Left ventricle myocardium inferior (tissue), 1 donor: Measurements from ENCODE around the gene ARHGEF9. TPM values are rescaled to one million over a fixed set of nuclear protein-coding genes. Genes with fewer than 3 reads are reported as not detected.
"Not testable (repeated sequence)": the region's sequence is repeated elsewhere in the genome, so short reads cannot be mapped to it uniquely, and the experiment has no call there.

Experiments used
- DNase-seq: peaks from one replicate; pipeline ENCODE4 v3.0.0-alpha.2; 2020
- H3K27ac ChIP-seq: fragments of 200-600 bp; replicated peaks from 2 replicates; pipeline ENCODE4 v1.8.0; 2021
- H3K27me3 ChIP-seq: fragments of 200-600 bp; 2 replicates; pipeline ENCODE4 v1.8.0; 2021; ENCODE audit warnings: low read depth
- H3K36me3 ChIP-seq: fragments of 200-600 bp; 2 replicates; pipeline ENCODE4 v1.8.0; 2021
- H3K4me1 ChIP-seq: fragments of 200-600 bp; 2 replicates; pipeline ENCODE4 v1.8.0; 2021
- H3K4me3 ChIP-seq: fragments of 200-600 bp; 2 replicates; pipeline ENCODE4 v1.8.0; 2021; ENCODE audit warnings: mild to moderate bottlenecking, moderate library complexity
- H3K9me3 ChIP-seq: fragments of 200-600 bp; replicated peaks from 2 replicates; pipeline ENCODE4 v1.8.0; 2021
- intact Hi-C: fragments of 100-400 bp; cut with micrococcal nuclease; formaldehyde crosslinking; loops from one replicate; pipeline ENCODE4 v1.11.0; 2022
- long read RNA-seq: library from polyadenylated mRNA; unstranded; transcript quantifications from one replicate; pipeline ENCODE4 v2.0.0, GENCODE V29; 2021
- total RNA-seq: library from RNA; stranded (reverse); fragmentation: NEBNext Ultra II Directional; extraction: Animal tissue kit (Norgen Biotek cat#: 25700); gene quantifications from one replicate; pipeline ENCODE4 v1.2.1, GENCODE V29; 2021
- TF ChIP-seq, protein P1 (sequence below): fragments of 200-600 bp; IDR thresholded peaks from 2 replicates; pipeline ENCODE4 v1.8.0; 2021; ENCODE audit warnings: antibody characterized with exemption, mild to moderate bottlenecking, borderline replicate concordance
- donor health status: DM: no; HTN: yes; CAD: no; lungs with severe emphysema.

The ARHGEF9 gene
- 48.1 TPM for total RNA-seq
- long read RNA-seq, partial matches to known transcripts = 3 of 20 reads
- long read RNA-seq, other reads (novel, unspliced or antisense) = 10 of 20 reads

DNA sequence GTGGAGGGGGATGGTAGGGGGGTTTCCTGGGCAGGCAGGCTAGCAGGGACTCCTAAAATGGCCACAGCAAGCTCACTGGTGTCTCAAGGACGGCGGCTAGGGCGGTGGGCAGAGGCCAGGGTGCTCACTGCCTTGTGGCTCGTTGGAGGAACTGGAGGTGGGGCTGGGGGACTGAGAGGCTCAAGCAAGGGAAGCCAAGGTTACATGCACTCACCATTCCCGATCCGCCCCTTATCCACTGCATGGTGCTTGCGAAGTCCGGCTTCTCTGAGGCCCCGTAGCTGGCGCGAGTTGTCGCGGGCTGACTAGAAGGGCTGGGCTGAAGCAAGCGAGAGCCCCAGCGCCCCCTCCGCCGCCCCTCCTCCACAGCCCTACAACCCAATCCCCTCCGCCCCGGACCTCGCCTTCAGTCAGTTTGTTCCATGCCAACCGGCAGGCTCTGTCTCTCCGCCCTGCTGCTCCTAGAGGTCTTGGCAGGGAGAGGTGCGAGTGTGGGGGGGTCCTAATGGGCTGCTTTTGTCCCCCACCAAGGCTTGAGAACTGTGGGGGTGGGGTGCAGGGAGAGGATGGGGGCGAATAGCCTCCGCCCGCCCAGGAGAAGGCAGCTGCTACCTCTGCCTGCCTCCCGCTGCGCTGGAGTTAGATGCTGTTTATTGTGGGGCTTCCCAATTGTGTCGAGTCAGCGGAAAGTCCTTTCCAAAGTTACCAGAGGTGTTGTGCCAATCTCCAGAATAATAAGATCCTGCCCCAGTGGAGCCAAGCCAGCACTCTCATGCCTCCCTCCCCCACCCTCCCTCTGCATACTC is at the start of gene ARHGEF9:
Gene ARHGEF9, minus strand, starts transcription at position 313 of the 806 bp plus-strand sequence. Its CDS starts 69 bp downstream, at position 244.
- H3K9me3 ChIP-seq = no peaks in the 10 kb centered on the region
- intact Hi-C loops = no loop called here
- peak; percentile 17 for DNase-seq
- peak within 1 kb of the TSS; percentile 65 for H3K4me3 ChIP-seq
- no peaks in the 10 kb centered on the region for H3K27me3 ChIP-seq
- TF ChIP-seq, protein P1, sequence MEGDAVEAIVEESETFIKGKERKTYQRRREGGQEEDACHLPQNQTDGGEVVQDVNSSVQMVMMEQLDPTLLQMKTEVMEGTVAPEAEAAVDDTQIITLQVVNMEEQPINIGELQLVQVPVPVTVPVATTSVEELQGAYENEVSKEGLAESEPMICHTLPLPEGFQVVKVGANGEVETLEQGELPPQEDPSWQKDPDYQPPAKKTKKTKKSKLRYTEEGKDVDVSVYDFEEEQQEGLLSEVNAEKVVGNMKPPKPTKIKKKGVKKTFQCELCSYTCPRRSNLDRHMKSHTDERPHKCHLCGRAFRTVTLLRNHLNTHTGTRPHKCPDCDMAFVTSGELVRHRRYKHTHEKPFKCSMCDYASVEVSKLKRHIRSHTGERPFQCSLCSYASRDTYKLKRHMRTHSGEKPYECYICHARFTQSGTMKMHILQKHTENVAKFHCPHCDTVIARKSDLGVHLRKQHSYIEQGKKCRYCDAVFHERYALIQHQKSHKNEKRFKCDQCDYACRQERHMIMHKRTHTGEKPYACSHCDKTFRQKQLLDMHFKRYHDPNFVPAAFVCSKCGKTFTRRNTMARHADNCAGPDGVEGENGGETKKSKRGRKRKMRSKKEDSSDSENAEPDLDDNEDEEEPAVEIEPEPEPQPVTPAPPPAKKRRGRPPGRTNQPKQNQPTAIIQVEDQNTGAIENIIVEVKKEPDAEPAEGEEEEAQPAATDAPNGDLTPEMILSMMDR = no peak
- peak within 1 kb of the TSS; percentile 59 for H3K27ac ChIP-seq
- H3K36me3 ChIP-seq = no peaks in the 10 kb centered on the region
- no peaks in the 10 kb centered on the region for H3K4me1 ChIP-seq

DNA sequence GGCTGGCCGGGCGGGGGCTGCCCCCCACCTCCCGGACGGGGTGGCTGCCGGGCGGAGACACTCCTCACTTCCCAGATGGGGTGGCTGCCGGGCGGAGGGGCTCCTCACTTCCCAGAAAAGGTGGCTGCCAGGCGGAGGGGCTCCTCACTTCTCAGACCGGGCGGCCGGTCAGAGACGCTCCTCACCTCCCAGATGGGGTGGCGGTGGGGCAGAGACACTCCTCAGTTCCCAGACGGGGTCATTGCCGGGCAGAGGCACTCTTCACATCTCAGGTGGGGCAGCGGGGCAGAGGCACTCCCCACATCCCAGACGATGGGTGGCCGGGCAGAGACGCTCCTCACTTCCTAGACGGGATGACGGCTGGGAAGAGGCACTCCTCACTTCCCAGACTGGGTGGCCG is 40.4 kb upstream of the ARHGEF9 start:
- intact Hi-C loops, H3K4me1 ChIP-seq, DNase-seq, H3K36me3 ChIP-seq, H3K9me3 ChIP-seq, H3K4me3 ChIP-seq, H3K27me3 ChIP-seq, H3K27ac ChIP-seq: not testable (repeated sequence)

- intact Hi-C loops = no loop called here
- Histone ChIP-seq H3K27me3 (no peaks in the 10 kb centered on the region), H3K36me3 (no peaks in the 10 kb centered on the region), H3K27ac (no peak overlapping the region), H3K4me3 (no peak overlapping the region), H3K9me3 (peaks cover 7% of the 10 kb centered on the region), H3K4me1 (no peaks in the 10 kb centered on the region)
- TF ChIP-seq, protein P1 = no peak
- no peak for DNase-seq
Observed at GRCh38 chrX:63818156-63818555, 33.1 kb upstream of the ARHGEF9 start.

- Histone ChIP-seq H3K27ac (no peak overlapping the region), H3K36me3 (no peaks in the 10 kb centered on the region), H3K9me3 (peaks cover 2% of the 10 kb centered on the region), H3K4me3 (no peak overlapping the region), H3K4me1 (no peaks in the 10 kb centered on the region), H3K27me3 (no peaks in the 10 kb centered on the region)
- intact Hi-C loops = no loop called here
- TF ChIP-seq, protein P1 = no peak
- no peak for DNase-seq
Observed at GRCh38 chrX:63817696-63818095, 32.7 kb upstream of the ARHGEF9 start.

GRCh38 chrX:63812823-63813222 is 27.8 kb upstream of the ARHGEF9 start:
- intact Hi-C loops = no loop called here
- Histone ChIP-seq H3K4me1 (no peaks in the 10 kb centered on the region), H3K4me3 (no peak overlapping the region), H3K27ac (no peak overlapping the region), H3K9me3 (no peaks in the 10 kb centered on the region), H3K27me3 (no peaks in the 10 kb centered on the region), H3K36me3 (no peaks in the 10 kb centered on the region)
- TF ChIP-seq, protein P1 = no peak
- DNase-seq = no peak

GRCh38 chrX:63810746-63811145 is 25.7 kb upstream of the ARHGEF9 start:
- Histone ChIP-seq H3K9me3 (no peaks in the 10 kb centered on the region), H3K4me3 (no peak overlapping the region), H3K27me3 (no peaks in the 10 kb centered on the region), H3K27ac (no peak overlapping the region), H3K4me1 (no peaks in the 10 kb centered on the region), H3K36me3 (no peaks in the 10 kb centered on the region)
- intact Hi-C loops = no loop called here
- TF ChIP-seq, protein P1 = no peak
- DNase-seq = no peak
